Measurements from ENCODE around the gene BPGM. TPM values are rescaled to one million over a fixed set of nuclear protein-coding genes. Genes with fewer than 3 reads are reported as not detected.

BPGM gene
- total and polyA plus RNA-seq, 9 of the 15 experiments (the other 6 are each of a cell fraction or from before 2014, with no cell fraction given) = 14.1 to 46.1 (median 21.2) TPM

GRCh38 chr7:134721171-134721570 lies 74.5 kb downstream of the BPGM start:
- ChIA-PET POLR2A (interaction anchor here (1.4 kb wide), 1 partner anchor 21 kb away, joined by 3 read pairs; no protein-coding TSS in a partner anchor), CTCF (ENCODE audit: low intra/inter-chr PET ratio) (no interaction called here)
- Histone ChIP-seq H3K4me3 (no peak overlapping the region), H3K9me1 (ENCODE audit: control insufficient read depth, insufficient read depth, low read length) (no peaks in the 10 kb centered on the region), H3K27ac (ENCODE audit: extremely low read depth, low read depth, low read length) (no peak overlapping the region), H3K9me3 (replicated peaks; ENCODE audit: control insufficient read depth, insufficient read depth, low read depth, low read length) (no peaks in the 10 kb centered on the region), H3K36me3 (ENCODE audit: control insufficient read depth, insufficient read depth, low read length) (no peaks in the 10 kb centered on the region), H3K4me1 (replicated peaks in 1 of 2; ENCODE audit: control insufficient read depth in 2 of 2, insufficient read depth in 2 of 2, low read length in 2 of 2) (no peaks in the 10 kb centered on the region), H2AFZ (ENCODE audit: low read depth, low read length) (no peak overlapping the region), H3K9ac (ENCODE audit: insufficient read depth in 1 of 2, low read depth in 2 of 2, low read length in 2 of 2) (no peak overlapping the region), H3K4me2 (ENCODE audit: insufficient read depth, low read length) (no peak overlapping the region), H3K27me3 (ENCODE audit: control insufficient read depth in 2 of 2, insufficient read depth in 2 of 2, low read length in 2 of 2) (peaks cover 8 to 14% of the 10 kb centered on the region in 2 experiments; a peak in 4 of 5 replicates), H4K20me1 (replicated peaks; ENCODE audit: control insufficient read depth, insufficient read depth, low read length) (no peaks in the 10 kb centered on the region), H3K79me2 (ENCODE audit: control insufficient read depth, insufficient read depth, low read length) (no peaks in the 10 kb centered on the region)
- no peak for ATAC-seq
- no peak for FAIRE-seq
- no TSS peak for BruUV-seq (replicated peaks)
- in situ Hi-C loops (cut with MboI) = no loop called here
- TF ChIP-seq ZNF740 (CRISPR knock-in tag; IDR thresholded peaks at IDR 0.05) (no peak), ZNF740 (tag; IDR thresholded peaks at IDR 0.05) (peak in 1 of 2 experiments; percentile 22; a peak in 1 of 4 replicates), ZNF324 (CRISPR knock-in tag; IDR thresholded peaks at IDR 0.05) (no peak)
- no peak for DNase-seq (ENCODE audit: extremely low read depth in 1 of 4, low spot score in 3 of 4)
- intact Hi-C loops (cut with micrococcal nuclease) = loop anchor here (5.0 kb wide), 1 partner anchor 221 kb away; no protein-coding TSS in a partner anchor
- 0% methylated on average over 2 of the region's 2 CpGs for WGBS (ENCODE audit: insufficient coverage, low coverage, missing lambda C conversion rate)

- H3K27ac ChIP-seq (ENCODE audit: extremely low read depth, low read depth, low read length) = no peak overlapping the region
- no peak for FAIRE-seq
- no peaks in the 10 kb centered on the region for H3K4me1 ChIP-seq (replicated peaks in 1 of 2; ENCODE audit: control insufficient read depth in 2 of 2, insufficient read depth in 2 of 2, low read length in 2 of 2)
- no peak overlapping the region for H3K4me3 ChIP-seq
- POLR2A ChIA-PET = no interaction called here
- H3K36me3 ChIP-seq (ENCODE audit: control insufficient read depth, insufficient read depth, low read length) = no peaks in the 10 kb centered on the region
- H3K4me2 ChIP-seq (ENCODE audit: insufficient read depth, low read length) = no peak overlapping the region
- WGBS (ENCODE audit: insufficient coverage, low coverage, missing lambda C conversion rate) = 9% methylated on average over 4 of the region's 4 CpGs
- no peaks in the 10 kb centered on the region for H4K20me1 ChIP-seq (replicated peaks; ENCODE audit: control insufficient read depth, insufficient read depth, low read length)
- CTCF ChIA-PET (ENCODE audit: low intra/inter-chr PET ratio) = no interaction called here
- no TSS peak for BruUV-seq (replicated peaks)
- ATAC-seq = no peak
- intact Hi-C loops (cut with micrococcal nuclease) (loop anchor here (5.0 kb wide), 1 partner anchor 219 kb away; no protein-coding TSS in a partner anchor), in situ Hi-C loops (cut with MboI) (no loop called here)
- no peaks in the 10 kb centered on the region for H3K79me2 ChIP-seq (ENCODE audit: control insufficient read depth, insufficient read depth, low read length)
- H3K9me3 ChIP-seq (replicated peaks; ENCODE audit: control insufficient read depth, insufficient read depth, low read depth, low read length) = no peaks in the 10 kb centered on the region
- peaks cover 8 to 16% of the 10 kb centered on the region in 2 experiments; a peak in 4 of 5 replicates for H3K27me3 ChIP-seq (ENCODE audit: control insufficient read depth in 2 of 2, insufficient read depth in 2 of 2, low read length in 2 of 2)
- H3K9me1 ChIP-seq (ENCODE audit: control insufficient read depth, insufficient read depth, low read length) = no peaks in the 10 kb centered on the region
- DNase-seq (ENCODE audit: extremely low read depth in 1 of 4, low spot score in 3 of 4) = no peak
- H3K9ac ChIP-seq (ENCODE audit: insufficient read depth in 1 of 2, low read depth in 2 of 2, low read length in 2 of 2) = no peak overlapping the region
- H2AFZ ChIP-seq (ENCODE audit: low read depth, low read length) = no peak overlapping the region
- TF ChIP-seq HDAC3 (IDR thresholded peaks at IDR 0.05; ENCODE audit: borderline replicate concordance, partially characterized antibody) (no peak), TFE3 (CRISPR knock-in tag; IDR thresholded peaks at IDR 0.05) (no peak), ZNF778 (CRISPR knock-in tag; IDR thresholded peaks at IDR 0.05) (no peak), ZNF224 (CRISPR knock-in tag; IDR thresholded peaks at IDR 0.05) (no peak), ZBTB12 (CRISPR knock-in tag; IDR thresholded peaks at IDR 0.05) (no peak), CREM (IDR thresholded peaks at IDR 0.05; ENCODE audit: low read depth) (no peak)
Observed at GRCh38 chr7:134722786-134723322, 76.2 kb downstream of the BPGM start.

All from K562 (cell line).